Measurements from ENCODE around the gene CTCFL.

Gene CTCFL

GRCh38 chr20:57455386-57455785 is 69.6 kb downstream of the CTCFL start:
- 71 to 80% methylated on average over 3 of the region's 3 CpGs for WGBS, 2 experiments
- peaks cover 6% of the 10 kb centered on the region for H3K4me1 ChIP-seq (ENCODE audit: control insufficient read depth, insufficient read depth, low read length)
- H3K36me3 ChIP-seq (ENCODE audit: control insufficient read depth, insufficient read depth, low read length) = no peaks in the 10 kb centered on the region
- H3K27ac ChIP-seq (ENCODE audit: insufficient read depth, low read depth, low read length, poor library complexity, severe bottlenecking) = no peak overlapping the region
- no peaks in the 10 kb centered on the region for H3K9me3 ChIP-seq (ENCODE audit: control insufficient read depth, low read length)
- no peaks in the 10 kb centered on the region for H3K27me3 ChIP-seq (ENCODE audit: control insufficient read depth, insufficient read depth, low read length, poor library complexity, severe bottlenecking)
- H3K4me3 ChIP-seq (ENCODE audit: insufficient read depth, low read depth, low read length) = no peak overlapping the region

DNA sequence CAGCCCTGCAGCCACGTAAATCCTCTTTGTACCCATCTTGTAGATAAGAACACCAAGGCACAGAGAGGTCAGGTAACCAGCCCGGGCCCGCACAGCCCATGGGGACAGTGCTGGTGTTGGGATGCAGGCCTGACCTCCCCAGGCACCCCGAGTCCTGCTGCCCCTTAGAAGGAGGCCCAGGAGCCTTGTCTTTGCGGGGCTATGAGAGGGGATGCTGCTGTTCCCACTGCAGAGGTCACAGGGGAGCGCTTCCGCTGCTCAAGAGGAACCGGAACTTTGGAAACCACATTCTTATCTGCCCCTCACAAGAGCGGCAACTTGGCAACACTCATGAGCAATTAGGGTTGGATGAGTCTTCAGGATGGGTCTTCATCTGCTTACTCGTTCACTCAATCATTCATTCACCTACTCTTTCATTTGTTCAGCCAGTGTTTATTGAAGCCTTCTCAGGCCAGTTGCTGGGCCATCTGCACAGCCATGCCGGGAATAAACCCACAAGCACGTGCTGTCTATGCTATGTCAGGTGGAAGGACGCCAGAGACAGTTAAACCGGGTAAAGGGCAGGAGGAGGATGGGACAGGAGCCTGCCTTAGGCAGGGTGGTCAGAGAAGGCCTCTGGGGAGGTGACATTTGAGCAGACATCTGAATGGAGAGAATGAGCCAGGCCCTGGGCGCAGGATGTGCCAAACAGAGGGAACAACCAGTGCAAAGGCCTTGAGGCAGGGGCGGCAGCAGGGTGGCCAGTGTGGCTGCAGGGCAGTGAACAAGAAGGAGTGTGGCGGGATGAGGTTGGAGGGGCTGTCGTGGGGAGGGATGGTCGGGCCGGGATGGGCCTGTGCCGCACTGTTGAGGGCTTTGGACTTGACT is 72.9 kb downstream of the CTCFL start:
- Histone ChIP-seq H3K27me3 (ENCODE audit: control insufficient read depth, insufficient read depth, low read length, poor library complexity, severe bottlenecking) (no peaks in the 10 kb centered on the region), H3K4me1 (ENCODE audit: control insufficient read depth, insufficient read depth, low read length) (no peaks in the 10 kb centered on the region), H3K27ac (ENCODE audit: insufficient read depth, low read depth, low read length, poor library complexity, severe bottlenecking) (no peak overlapping the region), H3K9me3 (ENCODE audit: control insufficient read depth, low read length) (no peaks in the 10 kb centered on the region), H3K4me3 (ENCODE audit: insufficient read depth, low read depth, low read length) (no peak overlapping the region), H3K36me3 (ENCODE audit: control insufficient read depth, insufficient read depth, low read length) (no peaks in the 10 kb centered on the region)
- 92% methylated on average over 21 of the region's 21 CpGs for WGBS, 2 experiments

GRCh38 chr20:57451431-57451794 is 73.5 kb downstream of the CTCFL start:
- Histone ChIP-seq H3K4me1 (ENCODE audit: control insufficient read depth, insufficient read depth, low read length) (no peaks in the 10 kb centered on the region), H3K36me3 (ENCODE audit: control insufficient read depth, insufficient read depth, low read length) (no peaks in the 10 kb centered on the region), H3K4me3 (ENCODE audit: insufficient read depth, low read depth, low read length) (no peak overlapping the region), H3K9me3 (ENCODE audit: control insufficient read depth, low read length) (no peaks in the 10 kb centered on the region), H3K27me3 (ENCODE audit: control insufficient read depth, insufficient read depth, low read length, poor library complexity, severe bottlenecking) (no peaks in the 10 kb centered on the region), H3K27ac (ENCODE audit: insufficient read depth, low read depth, low read length, poor library complexity, severe bottlenecking) (no peak overlapping the region)
- 90 to 91% methylated on average over 7 of the region's 7 CpGs for WGBS, 2 experiments

DNA sequence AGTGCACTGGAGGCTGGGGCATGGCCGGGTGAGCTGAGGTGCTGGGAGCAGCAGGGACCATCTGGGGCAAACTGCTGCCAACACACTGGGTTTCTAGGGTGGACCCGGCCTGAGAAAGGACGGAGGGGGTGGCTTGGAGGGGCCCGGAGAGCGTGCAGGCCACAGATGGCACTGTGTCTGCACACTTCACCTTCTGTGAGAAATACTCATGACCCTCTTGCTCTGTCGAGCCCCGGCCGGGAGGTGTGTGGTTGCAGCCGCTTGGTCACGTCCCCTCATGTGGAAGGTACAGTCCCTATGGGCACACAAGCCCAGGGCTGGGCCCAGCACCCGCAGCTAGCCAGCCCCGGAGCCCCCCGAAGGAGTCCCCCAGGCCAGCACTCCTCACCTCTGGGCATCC is 74.0 kb downstream of the CTCFL start:
- Histone ChIP-seq H3K36me3 (ENCODE audit: control insufficient read depth, insufficient read depth, low read length) (no peaks in the 10 kb centered on the region), H3K4me3 (ENCODE audit: insufficient read depth, low read depth, low read length) (no peak overlapping the region), H3K27me3 (ENCODE audit: control insufficient read depth, insufficient read depth, low read length, poor library complexity, severe bottlenecking) (no peaks in the 10 kb centered on the region), H3K4me1 (ENCODE audit: control insufficient read depth, insufficient read depth, low read length) (no peaks in the 10 kb centered on the region), H3K9me3 (ENCODE audit: control insufficient read depth, low read length) (no peaks in the 10 kb centered on the region), H3K27ac (ENCODE audit: insufficient read depth, low read depth, low read length, poor library complexity, severe bottlenecking) (no peak overlapping the region)
- 88 to 91% methylated on average over 13 of the region's 13 CpGs for WGBS, 2 experiments

GRCh38 chr20:57450419-57450818 is 74.5 kb downstream of the CTCFL start:
- Histone ChIP-seq H3K4me3 (ENCODE audit: insufficient read depth, low read depth, low read length) (no peak overlapping the region), H3K27ac (ENCODE audit: insufficient read depth, low read depth, low read length, poor library complexity, severe bottlenecking) (no peak overlapping the region), H3K9me3 (ENCODE audit: control insufficient read depth, low read length) (no peaks in the 10 kb centered on the region), H3K27me3 (ENCODE audit: control insufficient read depth, insufficient read depth, low read length, poor library complexity, severe bottlenecking) (no peaks in the 10 kb centered on the region), H3K4me1 (ENCODE audit: control insufficient read depth, insufficient read depth, low read length) (no peaks in the 10 kb centered on the region), H3K36me3 (ENCODE audit: control insufficient read depth, insufficient read depth, low read length) (no peaks in the 10 kb centered on the region)
- WGBS, 2 experiments = 79 to 86% methylated on average over 12 of the region's 12 CpGs

DNA sequence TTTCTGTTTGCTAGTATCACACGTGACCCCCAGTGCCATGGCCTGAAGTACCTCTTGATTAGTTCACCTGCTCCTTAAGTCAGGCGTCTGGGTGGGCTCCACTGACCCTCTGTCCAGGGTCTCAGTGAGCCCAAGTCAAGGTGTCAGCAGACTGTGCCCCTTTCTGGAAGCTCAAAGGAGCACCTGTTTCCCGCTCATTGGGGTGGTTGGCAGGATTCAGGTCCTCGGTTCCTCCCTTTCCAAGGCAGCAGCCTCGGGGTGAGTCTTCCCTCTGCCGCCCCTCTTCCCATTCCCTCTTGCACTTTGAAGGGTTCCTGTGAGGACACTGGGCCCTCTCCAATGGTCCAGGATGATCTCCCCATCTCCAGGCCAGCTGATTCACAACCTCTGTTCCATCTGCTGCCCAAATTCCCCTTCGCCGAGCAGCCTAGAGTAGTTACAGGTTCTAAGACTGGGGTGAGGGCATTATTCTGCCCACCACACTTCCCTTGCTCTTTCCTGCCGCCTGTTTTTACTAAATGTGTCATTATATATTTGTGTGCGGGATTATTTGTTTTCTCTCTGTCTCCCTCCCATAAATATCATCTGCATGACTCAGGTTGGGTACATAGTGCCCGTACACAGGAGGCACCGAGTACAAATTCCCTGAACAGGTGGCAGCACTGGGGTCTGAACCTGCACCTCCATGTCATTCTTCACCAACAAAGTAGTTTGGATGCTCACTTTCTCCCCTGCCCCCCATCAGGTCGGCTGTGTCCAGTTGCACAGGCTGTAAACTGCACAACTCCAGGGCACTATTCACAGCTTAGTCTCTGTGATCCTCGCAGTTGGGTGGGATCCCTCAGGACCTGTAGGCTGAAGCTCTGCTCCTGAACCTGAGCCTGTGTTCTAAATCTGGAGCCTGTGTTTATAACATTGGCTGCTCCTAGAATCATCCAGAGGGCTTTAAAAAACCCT is 75.3 kb downstream of the CTCFL start:
- H3K4me3 ChIP-seq (ENCODE audit: insufficient read depth, low read depth, low read length) = no peak overlapping the region
- no peaks in the 10 kb centered on the region for H3K36me3 ChIP-seq (ENCODE audit: control insufficient read depth, insufficient read depth, low read length)
- H3K4me1 ChIP-seq (ENCODE audit: control insufficient read depth, insufficient read depth, low read length) = no peaks in the 10 kb centered on the region
- H3K27ac ChIP-seq (ENCODE audit: insufficient read depth, low read depth, low read length, poor library complexity, severe bottlenecking) = no peak overlapping the region
- H3K9me3 ChIP-seq (ENCODE audit: control insufficient read depth, low read length) = no peaks in the 10 kb centered on the region
- H3K27me3 ChIP-seq (ENCODE audit: control insufficient read depth, insufficient read depth, low read length, poor library complexity, severe bottlenecking) = no peaks in the 10 kb centered on the region
- WGBS, 2 experiments = 87 to 90% methylated on average over 13 to 14 of the region's 14 CpGs

- Histone ChIP-seq H3K27me3 (ENCODE audit: control insufficient read depth, insufficient read depth, low read length, poor library complexity, severe bottlenecking) (no peaks in the 10 kb centered on the region), H3K36me3 (ENCODE audit: control insufficient read depth, insufficient read depth, low read length) (no peaks in the 10 kb centered on the region), H3K4me3 (ENCODE audit: insufficient read depth, low read depth, low read length) (no peak overlapping the region), H3K27ac (ENCODE audit: insufficient read depth, low read depth, low read length, poor library complexity, severe bottlenecking) (no peak overlapping the region), H3K9me3 (ENCODE audit: control insufficient read depth, low read length) (no peaks in the 10 kb centered on the region), H3K4me1 (ENCODE audit: control insufficient read depth, insufficient read depth, low read length) (no peaks in the 10 kb centered on the region)
- WGBS, 2 experiments = 94 to 95% methylated on average over 9 of the region's 9 CpGs
Observed at GRCh38 chr20:57448764-57449354, 76.1 kb downstream of the CTCFL start.

Measured in ectodermal cell (in vitro differentiated cells).